OCI-LY3 (cell line): ENCODE data around the gene COX5B.
"Not testable (repeated sequence)": the region's sequence is repeated elsewhere in the genome, so short reads cannot be mapped to it uniquely, and the experiment has no call there.

Source experiments
- EZH2phosphoT487 ChIP-seq: fragments of 200-600 bp; shearing (Covaris generic); IDR thresholded peaks from 2 replicates; pipeline ENCODE4 v1.6.1; 2018; ENCODE audit warnings: antibody characterized with exemption, mixed run types, low read depth
- TF ChIP-seq, protein P1 (sequence below): fragments of 200-600, 300-600 bp; sonication (generic); IDR thresholded peaks from 2 replicates; pipeline ENCODE4 v1.5.1; 2014; ENCODE audit warnings: antibody characterized with exemption, low read length, low read depth

DNA sequence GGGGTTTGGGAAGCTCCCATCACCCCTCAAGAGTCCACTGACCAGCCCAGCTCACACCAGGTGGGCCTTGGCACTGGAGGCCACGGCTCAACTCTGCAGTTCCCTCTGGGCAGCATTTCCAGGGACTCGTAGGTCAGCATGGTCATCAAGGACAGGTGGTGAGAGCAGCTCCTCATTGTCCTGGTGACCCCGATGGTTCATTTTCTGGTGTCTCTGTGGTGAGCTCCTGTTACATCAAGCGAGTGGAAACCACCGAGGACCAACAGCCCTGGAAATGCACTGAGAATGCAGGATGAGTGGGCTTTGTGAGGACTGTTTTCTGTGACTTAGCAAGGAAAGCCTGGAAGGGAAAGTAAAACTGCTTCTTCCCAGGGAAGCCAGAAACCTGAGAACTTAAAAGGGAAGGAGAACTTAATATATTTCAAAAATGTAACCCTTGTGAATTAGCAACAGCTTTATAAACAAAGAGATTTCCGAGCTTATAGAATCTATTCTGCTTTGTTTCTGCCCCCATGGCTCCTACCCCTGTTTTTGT lies 26.8 kb downstream of the COX5B start:
- TF ChIP-seq, protein P1, sequence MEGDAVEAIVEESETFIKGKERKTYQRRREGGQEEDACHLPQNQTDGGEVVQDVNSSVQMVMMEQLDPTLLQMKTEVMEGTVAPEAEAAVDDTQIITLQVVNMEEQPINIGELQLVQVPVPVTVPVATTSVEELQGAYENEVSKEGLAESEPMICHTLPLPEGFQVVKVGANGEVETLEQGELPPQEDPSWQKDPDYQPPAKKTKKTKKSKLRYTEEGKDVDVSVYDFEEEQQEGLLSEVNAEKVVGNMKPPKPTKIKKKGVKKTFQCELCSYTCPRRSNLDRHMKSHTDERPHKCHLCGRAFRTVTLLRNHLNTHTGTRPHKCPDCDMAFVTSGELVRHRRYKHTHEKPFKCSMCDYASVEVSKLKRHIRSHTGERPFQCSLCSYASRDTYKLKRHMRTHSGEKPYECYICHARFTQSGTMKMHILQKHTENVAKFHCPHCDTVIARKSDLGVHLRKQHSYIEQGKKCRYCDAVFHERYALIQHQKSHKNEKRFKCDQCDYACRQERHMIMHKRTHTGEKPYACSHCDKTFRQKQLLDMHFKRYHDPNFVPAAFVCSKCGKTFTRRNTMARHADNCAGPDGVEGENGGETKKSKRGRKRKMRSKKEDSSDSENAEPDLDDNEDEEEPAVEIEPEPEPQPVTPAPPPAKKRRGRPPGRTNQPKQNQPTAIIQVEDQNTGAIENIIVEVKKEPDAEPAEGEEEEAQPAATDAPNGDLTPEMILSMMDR, result not testable (repeated sequence)
- not testable (repeated sequence) for TF ChIP-seq EZH2phosphoT487
